Neuronal stem cell (in vitro differentiated cells): ENCODE results near the gene COG5.

Experiments used
- DNase-seq: peaks from one replicate; pipeline ENCODE4 v3.0.0-alpha.2; 2013; ENCODE audit warnings: low spot score
- H2AFZ ChIP-seq: one replicate; pipeline ENCODE4 v1.6.1; 2013; ENCODE audit warnings: mild to moderate bottlenecking, low read length, inconsistent platforms
- H2AK5ac ChIP-seq: 2 replicates; pipeline ENCODE4 v1.6.1; 2013; ENCODE audit warnings: low read depth, mild to moderate bottlenecking, inconsistent platforms, low read length, moderate library complexity, mixed read lengths
- H2BK120ac ChIP-seq: 2 replicates; pipeline ENCODE4 v1.6.1; 2013; ENCODE audit warnings: low read depth, mild to moderate bottlenecking, inconsistent platforms, low read length, moderate library complexity, mixed read lengths
- H2BK12ac ChIP-seq: one replicate; pipeline ENCODE4 v1.6.1; 2013; ENCODE audit warnings: low read length, inconsistent platforms
- H2BK15ac ChIP-seq: 2 replicates; pipeline ENCODE4 v1.6.1; 2013; ENCODE audit warnings: mild to moderate bottlenecking, low read length, inconsistent platforms, mixed read lengths
- H2BK5ac ChIP-seq: one replicate; pipeline ENCODE4 v1.6.1; 2013; ENCODE audit warnings: inconsistent platforms, mild to moderate bottlenecking, low read length, moderate library complexity
- H3K14ac ChIP-seq: one replicate; pipeline ENCODE4 v1.6.1; 2013; ENCODE audit warnings: low read length, inconsistent platforms
- H3K18ac ChIP-seq: 2 replicates; pipeline ENCODE4 v1.6.1; 2013; ENCODE audit warnings: low read length, inconsistent platforms
- H3K23ac ChIP-seq: 2 replicates; pipeline ENCODE4 v1.6.1; 2013; ENCODE audit warnings: low read depth, mild to moderate bottlenecking, mixed read lengths, low read length, inconsistent platforms; ENCODE audit not compliant: poor library complexity
- H3K27ac ChIP-seq: replicated peaks from 3 replicates; pipeline ENCODE4 v1.5.1; 2013; ENCODE audit warnings: low read length, inconsistent platforms
- H3K27me3 ChIP-seq, 3 experiments: 2 replicates each; pipeline ENCODE4 v1.6.1; 2013; ENCODE audit warnings: low read length in 3 of 3, mild to moderate bottlenecking in 2 of 3, inconsistent platforms in 1 of 3, low read depth in 1 of 3, mixed read lengths in 1 of 3, moderate library complexity in 1 of 3; ENCODE audit not compliant: control insufficient read depth in 3 of 3, insufficient read depth in 3 of 3
- H3K36me3 ChIP-seq, 2 donors: replicated peaks in 1 of 2; 2 replicates each; pipeline ENCODE4 v1.6.1; 2013; ENCODE audit warnings: low read length in 2 of 2; ENCODE audit not compliant: control insufficient read depth in 2 of 2, insufficient read depth in 2 of 2
- H3K4ac ChIP-seq: 2 replicates; pipeline ENCODE4 v1.6.1; 2013; ENCODE audit warnings: inconsistent platforms, mild to moderate bottlenecking, low read length, moderate library complexity
- H3K4me1 ChIP-seq, 2 donors: 1 replicate in 1 of 2; 2 replicates in 1 of 2; pipeline ENCODE4 v1.6.1; 2013; ENCODE audit warnings: low read length in 2 of 2, low read depth in 1 of 2; ENCODE audit not compliant: control insufficient read depth in 2 of 2, insufficient read depth in 1 of 2
- H3K4me2 ChIP-seq: one replicate; pipeline ENCODE4 v1.6.1; 2013; ENCODE audit warnings: mild to moderate bottlenecking, low read length, inconsistent platforms; ENCODE audit not compliant: insufficient read depth, poor library complexity, severe bottlenecking
- H3K4me3 ChIP-seq, 2 donors: 2 replicates each; pipeline ENCODE4 v1.5.1; 2013; ENCODE audit warnings: low read length in 2 of 2, mild to moderate bottlenecking in 2 of 2, inconsistent platforms in 1 of 2, moderate library complexity in 1 of 2
- H3K79me1 ChIP-seq: one replicate; pipeline ENCODE4 v1.6.1; 2013; ENCODE audit warnings: low read depth, mild to moderate bottlenecking, inconsistent platforms, low read length, moderate library complexity
- H3K9ac ChIP-seq: one replicate; pipeline ENCODE4 v1.6.1; 2013; ENCODE audit warnings: mild to moderate bottlenecking, low read depth, low read length, inconsistent platforms; ENCODE audit not compliant: poor library complexity
- H3K9me3 ChIP-seq, 2 donors: replicated peaks in 1 of 2; 2 replicates each; pipeline versions ENCODE3 to v1.6.1; 2013; ENCODE audit warnings: low read length in 2 of 2, mild to moderate bottlenecking in 2 of 2, inconsistent platforms in 1 of 2, low read depth in 1 of 2, mixed read lengths in 1 of 2, moderate library complexity in 1 of 2; ENCODE audit not compliant: control insufficient read depth in 2 of 2, insufficient read depth in 1 of 2
- H4K8ac ChIP-seq: one replicate; pipeline ENCODE4 v1.6.1; 2013; ENCODE audit warnings: low read depth, mild to moderate bottlenecking, inconsistent platforms, low read length, moderate library complexity
- H4K91ac ChIP-seq: one replicate; pipeline ENCODE4 v1.6.1; 2013; ENCODE audit warnings: low read length, low read depth, mild to moderate bottlenecking, inconsistent platforms; ENCODE audit not compliant: poor library complexity
- WGBS, 2 donors: extraction: QIAGEN DNeasy Blood & Tissue Kit; methylation state at CpG; one replicate each; pipeline ENCODE4 v1.1.7; 2013; ENCODE audit warnings: missing lambda C conversion rate in 2 of 2, mixed read lengths in 1 of 2; ENCODE audit not compliant: insufficient read length in 2 of 2, insufficient replicate concordance in 1 of 2; ENCODE audit errors: extremely low coverage in 2 of 2; 5-methylcytosine and 5-hydroxymethylcytosine counted together

Gene COG5

DNA sequence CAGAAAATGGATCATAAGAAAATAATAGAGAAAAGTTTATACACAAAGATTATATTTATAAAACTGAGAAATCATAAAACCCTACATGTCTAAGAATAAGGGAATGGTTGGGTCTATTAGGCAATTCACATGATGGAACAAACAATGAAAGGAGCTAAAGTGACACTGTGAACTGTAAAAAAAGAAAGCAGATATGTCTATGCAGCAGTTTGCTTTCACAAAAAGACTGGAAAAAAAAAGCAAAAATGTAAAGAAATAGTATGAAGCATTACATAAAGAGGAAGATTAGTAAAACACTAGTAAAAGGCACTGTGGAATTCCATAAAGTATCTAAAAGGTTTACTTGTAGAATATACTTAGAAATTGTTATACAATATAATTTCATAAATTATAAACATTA is 299.0 kb downstream of the COG5 start:
- no peak for DNase-seq
- H3K4me2 ChIP-seq, result no peak overlapping the region
- H2BK5ac ChIP-seq, result no peak overlapping the region
- no peak overlapping the region for H3K14ac ChIP-seq
- H3K9me3 ChIP-seq, result no peaks in the 10 kb centered on the region
- H3K27me3 ChIP-seq, result no peaks in the 10 kb centered on the region
- no peak overlapping the region for H3K18ac ChIP-seq
- no peak overlapping the region for H3K27ac ChIP-seq
- H2AFZ ChIP-seq, result no peak overlapping the region
- no peaks in the 10 kb centered on the region for H3K4me1 ChIP-seq
- no peak overlapping the region for H3K4ac ChIP-seq
- no peak overlapping the region for H2BK15ac ChIP-seq
- no peak overlapping the region for H3K9ac ChIP-seq
- no peak overlapping the region for H2BK120ac ChIP-seq
- no peak overlapping the region for H4K8ac ChIP-seq
- no peak overlapping the region for H3K23ac ChIP-seq
- no peak overlapping the region for H4K91ac ChIP-seq
- H2AK5ac ChIP-seq, result no peak overlapping the region
- H3K4me3 ChIP-seq, result no peak overlapping the region
- H3K36me3 ChIP-seq, result no peaks in the 10 kb centered on the region
- no peak overlapping the region for H2BK12ac ChIP-seq
- no peaks in the 10 kb centered on the region for H3K79me1 ChIP-seq

GRCh38 chr7:107262857-107263256 is 300.9 kb downstream of the COG5 start:
- Histone ChIP-seq H3K23ac (no peak overlapping the region), H2BK5ac (no peak overlapping the region), H2BK120ac (no peak overlapping the region), H2AK5ac (no peak overlapping the region), H3K36me3 (no peaks in the 10 kb centered on the region), H3K4me3 (no peak overlapping the region), H2BK12ac (no peak overlapping the region), H3K27me3 (no peaks in the 10 kb centered on the region), H4K91ac (no peak overlapping the region), H3K4me1 (peaks cover 2 to 6% of the 10 kb centered on the region in 2 donors), H2BK15ac (no peak overlapping the region), H3K4ac (no peak overlapping the region), H3K9ac (no peak overlapping the region), H3K14ac (no peak overlapping the region), H3K4me2 (no peak overlapping the region), H2AFZ (no peak overlapping the region), H3K18ac (no peak overlapping the region), H3K27ac (no peak overlapping the region), H3K79me1 (no peaks in the 10 kb centered on the region), H3K9me3 (no peaks in the 10 kb centered on the region), H4K8ac (no peak overlapping the region)
- DNase-seq, result no peak
- WGBS, 2 donors, result no CpG with 5 or more reads among the region's 2 CpGs

- peaks cover 0 to 1% of the 10 kb centered on the region in 2 donors for H3K36me3 ChIP-seq
- no peak overlapping the region for H2BK12ac ChIP-seq
- H3K27me3 ChIP-seq, result no peaks in the 10 kb centered on the region
- H2BK15ac ChIP-seq, result no peak overlapping the region
- no peak overlapping the region for H3K4me3 ChIP-seq
- no peak overlapping the region for H3K9ac ChIP-seq
- H4K91ac ChIP-seq, result no peak overlapping the region
- no peak overlapping the region for H3K27ac ChIP-seq
- no peak overlapping the region for H2AK5ac ChIP-seq
- peak overlapping the region; percentile 53 for H2AFZ ChIP-seq
- H2BK5ac ChIP-seq, result no peak overlapping the region
- H3K79me1 ChIP-seq, result no peaks in the 10 kb centered on the region
- DNase-seq, result no peak
- no peak overlapping the region for H3K14ac ChIP-seq
- no peak overlapping the region for H2BK120ac ChIP-seq
- H3K4ac ChIP-seq, result no peak overlapping the region
- H3K23ac ChIP-seq, result no peak overlapping the region
- H3K4me2 ChIP-seq, result no peak overlapping the region
- peaks cover 2 to 6% of the 10 kb centered on the region in 2 donors for H3K4me1 ChIP-seq
- no peaks in the 10 kb centered on the region for H3K9me3 ChIP-seq
- no CpG with 5 or more reads among the region's 5 CpGs for WGBS, 2 donors
- no peak overlapping the region for H4K8ac ChIP-seq
- no peak overlapping the region for H3K18ac ChIP-seq
These were observed 305.0 kb downstream of the COG5 start for GRCh38 chr7:107258737-107259136.

DNA sequence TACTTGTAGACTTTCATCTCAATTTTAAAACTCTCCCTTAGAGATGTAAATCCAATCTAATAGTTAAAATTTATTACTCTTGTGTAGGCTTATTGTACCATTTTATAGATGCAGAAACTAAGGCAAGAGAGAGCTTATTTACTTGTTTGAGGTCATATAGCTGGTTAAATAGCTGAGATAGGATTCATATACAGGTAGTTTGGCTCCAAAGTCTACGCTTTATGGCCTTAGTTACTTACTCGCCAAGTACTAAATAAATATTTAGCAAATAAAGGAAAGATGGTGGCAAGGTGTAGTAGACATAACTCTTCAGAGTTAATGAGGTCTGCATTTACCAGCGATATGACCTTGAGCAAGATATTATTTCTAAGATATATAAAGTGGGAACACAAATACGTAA is 308.1 kb downstream of the COG5 start:
- peaks cover 4 to 6% of the 10 kb centered on the region in 2 donors for H3K4me1 ChIP-seq
- H3K23ac ChIP-seq, result no peak overlapping the region
- H2BK120ac ChIP-seq, result no peak overlapping the region
- H3K9ac ChIP-seq, result no peak overlapping the region
- H3K4ac ChIP-seq, result no peak overlapping the region
- H2AK5ac ChIP-seq, result no peak overlapping the region
- no peak overlapping the region for H4K8ac ChIP-seq
- H2BK12ac ChIP-seq, result no peak overlapping the region
- H2BK5ac ChIP-seq, result no peak overlapping the region
- H3K14ac ChIP-seq, result no peak overlapping the region
- no peak overlapping the region for H4K91ac ChIP-seq
- H3K36me3 ChIP-seq, result peaks cover 0 to 1% of the 10 kb centered on the region in 2 donors
- no peak overlapping the region for H3K4me3 ChIP-seq
- H3K27ac ChIP-seq, result no peak overlapping the region
- DNase-seq, result no peak
- no peaks in the 10 kb centered on the region for H3K27me3 ChIP-seq
- H3K79me1 ChIP-seq, result no peaks in the 10 kb centered on the region
- no peak overlapping the region for H3K4me2 ChIP-seq
- H3K18ac ChIP-seq, result no peak overlapping the region
- H2AFZ ChIP-seq, result no peak overlapping the region
- WGBS, 2 donors, result no CpG with 5 or more reads among the region's 4 CpGs
- no peak overlapping the region for H2BK15ac ChIP-seq
- no peaks in the 10 kb centered on the region for H3K9me3 ChIP-seq
